ENCODE results near the gene ABLIM2.

DNA sequence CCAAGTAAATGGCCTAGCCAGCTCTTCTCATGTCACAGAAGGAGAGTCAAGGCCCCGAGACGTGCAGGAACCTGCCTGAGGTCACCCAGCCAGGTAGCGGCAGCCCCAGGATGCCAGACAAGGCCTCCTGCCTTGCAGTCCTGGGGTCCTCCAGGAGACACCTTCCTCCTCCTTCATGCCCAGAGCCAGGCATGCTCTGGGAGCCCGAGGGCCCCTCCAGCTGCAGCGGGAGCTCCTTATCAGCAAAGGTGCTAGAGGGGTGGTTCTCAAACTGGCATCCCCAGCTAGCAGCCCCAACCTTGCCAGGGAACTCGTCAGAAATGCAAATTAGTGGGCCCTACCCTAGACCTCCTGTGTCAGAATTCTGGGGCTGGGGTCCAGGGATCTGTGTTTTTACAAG, 162.7 kb downstream of the ABLIM2 start:
- no peak for TF ChIP-seq EZH2 (IDR thresholded peaks at IDR 0.05; ENCODE audit: borderline replicate concordance, low read depth, low read length, poor library complexity, severe bottlenecking)
- TF ChIP-seq, protein P1, sequence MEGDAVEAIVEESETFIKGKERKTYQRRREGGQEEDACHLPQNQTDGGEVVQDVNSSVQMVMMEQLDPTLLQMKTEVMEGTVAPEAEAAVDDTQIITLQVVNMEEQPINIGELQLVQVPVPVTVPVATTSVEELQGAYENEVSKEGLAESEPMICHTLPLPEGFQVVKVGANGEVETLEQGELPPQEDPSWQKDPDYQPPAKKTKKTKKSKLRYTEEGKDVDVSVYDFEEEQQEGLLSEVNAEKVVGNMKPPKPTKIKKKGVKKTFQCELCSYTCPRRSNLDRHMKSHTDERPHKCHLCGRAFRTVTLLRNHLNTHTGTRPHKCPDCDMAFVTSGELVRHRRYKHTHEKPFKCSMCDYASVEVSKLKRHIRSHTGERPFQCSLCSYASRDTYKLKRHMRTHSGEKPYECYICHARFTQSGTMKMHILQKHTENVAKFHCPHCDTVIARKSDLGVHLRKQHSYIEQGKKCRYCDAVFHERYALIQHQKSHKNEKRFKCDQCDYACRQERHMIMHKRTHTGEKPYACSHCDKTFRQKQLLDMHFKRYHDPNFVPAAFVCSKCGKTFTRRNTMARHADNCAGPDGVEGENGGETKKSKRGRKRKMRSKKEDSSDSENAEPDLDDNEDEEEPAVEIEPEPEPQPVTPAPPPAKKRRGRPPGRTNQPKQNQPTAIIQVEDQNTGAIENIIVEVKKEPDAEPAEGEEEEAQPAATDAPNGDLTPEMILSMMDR (conservative IDR thresholded peaks at IDR 0.05; ENCODE audit: low read depth, low read length) = no peak
